Measurements from ENCODE around the gene SRGN.
A peak's percentile ranks its signal among the peaks of the same experiment; 100 is the strongest.
"Not testable (repeated sequence)": the region's sequence is repeated elsewhere in the genome, so short reads cannot be mapped to it uniquely, and the experiment has no call there.

SRGN gene

GRCh38 chr10:69141304-69141703 is 53.4 kb downstream of the SRGN start:
- DNase-seq = no peak

- DNase-seq = not testable (repeated sequence)
Measured at GRCh38 chr10:69142074-69142473, 54.2 kb downstream of the SRGN start.

GRCh38 chr10:69142983-69143382 is 55.1 kb downstream of the SRGN start:
- DNase-seq = no peak

- DNase-seq = no peak
Measured at GRCh38 chr10:69145329-69145728, 57.4 kb downstream of the SRGN start.

GRCh38 chr10:69145864-69146263 is 58.0 kb downstream of the SRGN start:
- no peak for DNase-seq

- peak in 3 of 4 experiments; percentile 6 to 32 (median 20) for DNase-seq
Measured at GRCh38 chr10:69146759-69147158, 58.9 kb downstream of the SRGN start.

- DNase-seq = no peak
Measured at GRCh38 chr10:69151984-69152383, 64.1 kb downstream of the SRGN start.

GRCh38 chr10:69153227-69153626 is 65.3 kb downstream of the SRGN start:
- no peak for DNase-seq
